Astrocyte of the hippocampus (primary cell): ENCODE data around the gene ZFTA.
"Not testable (repeated sequence)": the region's sequence is repeated elsewhere in the genome, so short reads cannot be mapped to it uniquely, and the experiment has no call there.

Source experiments
- DNase-seq: peaks from one replicate; pipeline ENCODE4 v3.0.0; 2011; ENCODE audit warnings: low read depth, low spot score

The ZFTA gene

GRCh38 chr11:63768237-63769041, at the start of gene ZFTA:
ZFTA (minus strand) TSS chr11:63768775; CDS start chr11:63768622, 153 bp downstream.
- peak; percentile 84 for DNase-seq

- no peak for DNase-seq
These were observed 49.4 kb upstream of the ZFTA start for GRCh38 chr11:63817758-63818498.

GRCh38 chr11:63816732-63817131, 48.2 kb upstream of the ZFTA start:
- no peak for DNase-seq

- no peak for DNase-seq
These were observed 47.6 kb upstream of the ZFTA start for GRCh38 chr11:63816166-63816565.

GRCh38 chr11:63814383-63814736, 45.8 kb upstream of the ZFTA start:
- DNase-seq, result no peak

- DNase-seq, result peak; percentile 77
These were observed 45.2 kb upstream of the ZFTA start for GRCh38 chr11:63813563-63814382.

- DNase-seq, result peak; percentile 93
These were observed 44.5 kb upstream of the ZFTA start, which contains the start of gene SPINDOC for GRCh38 chr11:63813035-63813562. SPINDOC (plus strand) TSS chr11:63813456; CDS start chr11:63813687, 231 bp downstream.

GRCh38 chr11:63811522-63811921, 42.9 kb upstream of the ZFTA start:
- DNase-seq, result no peak

- not testable (repeated sequence) for DNase-seq
These were observed 41.8 kb upstream of the ZFTA start for GRCh38 chr11:63810383-63810782.

- DNase-seq, result no peak
These were observed 37.4 kb upstream of the ZFTA start for GRCh38 chr11:63805844-63806415.

GRCh38 chr11:63804259-63804658, 35.7 kb upstream of the ZFTA start:
- no peak for DNase-seq

GRCh38 chr11:63802637-63803414, 34.3 kb upstream of the ZFTA start:
- DNase-seq, result no peak

GRCh38 chr11:63800921-63801320, 32.3 kb upstream of the ZFTA start:
- DNase-seq, result no peak

GRCh38 chr11:63795066-63795465, 26.5 kb upstream of the ZFTA start:
- no peak for DNase-seq

- no peak for DNase-seq
These were observed 24.6 kb upstream of the ZFTA start for GRCh38 chr11:63793161-63793560.

GRCh38 chr11:63791495-63792167, 23.1 kb upstream of the ZFTA start:
- no peak for DNase-seq

- no peak for DNase-seq
These were observed 17.2 kb upstream of the ZFTA start for GRCh38 chr11:63785823-63786222.

- DNase-seq, result no peak
These were observed 15.5 kb upstream of the ZFTA start for GRCh38 chr11:63783925-63784592.

GRCh38 chr11:63782749-63783148, 14.2 kb upstream of the ZFTA start:
- no peak for DNase-seq
